ENCODE data around the gene NR4A1.

DNA sequence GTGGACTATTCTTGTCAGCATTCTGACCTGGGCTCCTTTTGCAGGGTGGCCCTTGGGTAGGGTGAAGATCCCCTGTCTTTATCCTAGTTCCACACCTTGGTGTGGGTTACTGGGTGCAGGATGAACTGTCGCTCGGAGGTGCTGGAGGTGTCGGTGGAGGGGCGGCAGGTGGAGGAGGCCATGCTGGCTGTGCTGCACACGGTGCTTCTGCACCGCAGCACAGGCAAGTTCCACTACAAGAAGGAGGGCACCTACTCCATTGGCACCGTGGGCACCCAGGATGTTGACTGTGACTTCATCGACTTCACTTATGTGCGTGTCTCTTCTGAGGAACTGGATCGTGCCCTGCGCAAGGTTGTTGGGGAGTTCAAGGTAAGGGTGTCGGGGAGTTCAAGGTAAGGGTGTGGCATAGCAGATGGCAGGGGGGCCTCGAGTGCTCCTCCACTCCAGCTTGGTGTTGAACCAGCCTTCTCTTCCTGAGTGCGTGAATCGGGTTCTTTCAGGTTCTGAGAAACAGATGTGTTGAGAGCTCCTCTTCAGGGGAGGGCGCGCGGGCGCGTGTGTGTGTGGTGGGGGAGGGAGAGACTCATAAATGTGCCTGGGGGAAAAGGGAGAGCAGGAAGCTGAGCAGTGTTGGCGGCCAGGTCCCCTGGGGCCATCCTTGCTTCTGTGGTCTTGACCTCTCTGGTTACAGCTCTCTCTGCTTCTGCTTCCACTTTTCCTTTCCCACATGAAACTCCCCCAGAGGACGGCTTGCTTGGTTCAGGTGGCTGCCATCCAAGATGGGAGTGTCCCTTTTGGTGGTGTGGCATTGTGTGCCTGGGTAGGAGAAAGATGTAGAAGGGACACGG, 22.5 kb downstream of the NR4A1 start:
- no peak for TF ChIP-seq POLR2A (IDR thresholded peaks at IDR 0.05)
- TF ChIP-seq, protein P1, sequence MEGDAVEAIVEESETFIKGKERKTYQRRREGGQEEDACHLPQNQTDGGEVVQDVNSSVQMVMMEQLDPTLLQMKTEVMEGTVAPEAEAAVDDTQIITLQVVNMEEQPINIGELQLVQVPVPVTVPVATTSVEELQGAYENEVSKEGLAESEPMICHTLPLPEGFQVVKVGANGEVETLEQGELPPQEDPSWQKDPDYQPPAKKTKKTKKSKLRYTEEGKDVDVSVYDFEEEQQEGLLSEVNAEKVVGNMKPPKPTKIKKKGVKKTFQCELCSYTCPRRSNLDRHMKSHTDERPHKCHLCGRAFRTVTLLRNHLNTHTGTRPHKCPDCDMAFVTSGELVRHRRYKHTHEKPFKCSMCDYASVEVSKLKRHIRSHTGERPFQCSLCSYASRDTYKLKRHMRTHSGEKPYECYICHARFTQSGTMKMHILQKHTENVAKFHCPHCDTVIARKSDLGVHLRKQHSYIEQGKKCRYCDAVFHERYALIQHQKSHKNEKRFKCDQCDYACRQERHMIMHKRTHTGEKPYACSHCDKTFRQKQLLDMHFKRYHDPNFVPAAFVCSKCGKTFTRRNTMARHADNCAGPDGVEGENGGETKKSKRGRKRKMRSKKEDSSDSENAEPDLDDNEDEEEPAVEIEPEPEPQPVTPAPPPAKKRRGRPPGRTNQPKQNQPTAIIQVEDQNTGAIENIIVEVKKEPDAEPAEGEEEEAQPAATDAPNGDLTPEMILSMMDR (IDR thresholded peaks at IDR 0.05 in 8 of 11, conservative IDR thresholded peaks at IDR 0.05 in 3 of 11) = peak in 2 of 11 experiments; percentile 14 to 24
